HEK293 (cell line): Measurements from ENCODE around the gene ZBED6.

Experiments used
- BCL11A ChIP-seq: fragments of 450-650 bp; formaldehyde crosslinking; IDR thresholded peaks from 2 replicates; pipeline ENCODE4 v1.5.1; 2016; ENCODE audit warnings: low read depth, missing biosample characterization, missing genetic modification characterization
- EGR2 ChIP-seq: fragments of 450-650 bp; formaldehyde crosslinking; IDR thresholded peaks from 2 replicates; pipeline ENCODE4 v1.5.1; 2016; ENCODE audit warnings: low read depth, missing biosample characterization, missing genetic modification characterization
- GLI4 ChIP-seq: fragments of 450-650 bp; formaldehyde crosslinking; IDR thresholded peaks from 2 replicates; pipeline ENCODE4 v1.5.1; 2016; ENCODE audit warnings: missing biosample characterization, missing genetic modification characterization
- GLIS2 ChIP-seq: fragments of 450-650 bp; formaldehyde crosslinking; IDR thresholded peaks from 2 replicates; pipeline ENCODE4 v1.5.1; 2016; ENCODE audit warnings: missing biosample characterization, missing genetic modification characterization
- KLF1 ChIP-seq: fragments of 450-650 bp; formaldehyde crosslinking; IDR thresholded peaks from 2 replicates; pipeline ENCODE4 v1.5.1; 2016; ENCODE audit warnings: missing biosample characterization, missing genetic modification characterization
- MEIS1 ChIP-seq: sonication (generic); formaldehyde crosslinking; IDR thresholded peaks from 2 replicates; pipeline ENCODE4 v1.8.1; 2022; ENCODE audit warnings: missing genetic modification reagents, mild to moderate bottlenecking, borderline replicate concordance
- ZBTB17 ChIP-seq: fragments of 450-650 bp; formaldehyde crosslinking; IDR thresholded peaks from 2 replicates; pipeline ENCODE4 v1.5.1; 2016; ENCODE audit warnings: missing biosample characterization, missing genetic modification characterization
- ZBTB21 ChIP-seq: fragments of 450-650 bp; formaldehyde crosslinking; IDR thresholded peaks from 2 replicates; pipeline ENCODE4 v1.5.1; 2017; ENCODE audit warnings: missing biosample characterization, missing genetic modification characterization
- ZBTB48 ChIP-seq: fragments of 450-650 bp; formaldehyde crosslinking; IDR thresholded peaks from 2 replicates; pipeline ENCODE4 v1.5.1; 2016; ENCODE audit warnings: missing biosample characterization, missing genetic modification characterization
- ZBTB6 ChIP-seq: fragments of 450-650 bp; formaldehyde crosslinking; IDR thresholded peaks from 2 replicates; pipeline ENCODE4 v1.5.1; 2017; ENCODE audit warnings: missing biosample characterization, missing genetic modification characterization
- ZBTB8A ChIP-seq: fragments of 450-650 bp; formaldehyde crosslinking; IDR thresholded peaks from 2 replicates; pipeline ENCODE4 v1.5.1; 2016; ENCODE audit warnings: missing biosample characterization, missing genetic modification characterization
- ZFP69B ChIP-seq: fragments of 450-650 bp; formaldehyde crosslinking; IDR thresholded peaks from 2 replicates; pipeline ENCODE4 v1.5.1; 2016; ENCODE audit warnings: missing biosample characterization, missing genetic modification characterization
- ZNF112 ChIP-seq: fragments of 450-650 bp; formaldehyde crosslinking; IDR thresholded peaks from 2 replicates; pipeline ENCODE4 v1.5.0; 2017; ENCODE audit warnings: missing biosample characterization, missing genetic modification characterization
- ZNF221 ChIP-seq: fragments of 450-650 bp; formaldehyde crosslinking; IDR thresholded peaks from 2 replicates; pipeline ENCODE4 v1.5.1; 2017; ENCODE audit warnings: missing biosample characterization, missing genetic modification characterization, borderline replicate concordance
- ZNF248 ChIP-seq: fragments of 450-650 bp; formaldehyde crosslinking; IDR thresholded peaks from 2 replicates; pipeline ENCODE4 v1.5.1; 2017; ENCODE audit warnings: missing biosample characterization, missing genetic modification characterization
- ZNF274 ChIP-seq, 2 experiments: fragments of 200-500 bp in 1 of 2; fragments of 450-650 bp in 1 of 2; sonication (Bioruptor generic) in 1 of 2; formaldehyde crosslinking in 1 of 2; IDR thresholded peaks; 2 replicates each; pipeline versions ENCODE4 v1.5.1 to v1.6.1; 2014 to 2016; ENCODE audit warnings: borderline replicate concordance in 1 of 2, inconsistent platforms in 1 of 2, low read length in 1 of 2, missing biosample characterization in 1 of 2, missing genetic modification characterization in 1 of 2
- ZNF354C ChIP-seq: fragments of 450-650 bp; formaldehyde crosslinking; IDR thresholded peaks from 2 replicates; pipeline ENCODE4 v1.5.1; 2016; ENCODE audit warnings: missing biosample characterization, missing genetic modification characterization, low read depth, borderline replicate concordance
- ZNF48 ChIP-seq: fragments of 450-650 bp; formaldehyde crosslinking; IDR thresholded peaks from 2 replicates; pipeline ENCODE4 v1.5.1; 2016; ENCODE audit warnings: missing biosample characterization, missing genetic modification characterization
- ZNF513 ChIP-seq: fragments of 450-650 bp; IDR thresholded peaks from 2 replicates; pipeline ENCODE4 v1.5.1; 2018; ENCODE audit warnings: missing biosample characterization, missing genetic modification characterization
- ZNF549 ChIP-seq: fragments of 450-650 bp; IDR thresholded peaks from 2 replicates; pipeline ENCODE4 v1.5.1; 2018; ENCODE audit warnings: missing biosample characterization, missing genetic modification characterization, mild to moderate bottlenecking, inconsistent platforms, moderate library complexity
- ZNF629 ChIP-seq: fragments of 450-650 bp; formaldehyde crosslinking; IDR thresholded peaks from 2 replicates; pipeline ENCODE4 v1.5.1; 2017; ENCODE audit warnings: missing biosample characterization, missing genetic modification characterization
- ZNF660 ChIP-seq: fragments of 450-650 bp; IDR thresholded peaks from 2 replicates; pipeline ENCODE4 v1.5.1; 2018; ENCODE audit warnings: missing biosample characterization, mild to moderate bottlenecking, missing genetic modification characterization
- ZNF677 ChIP-seq: fragments of 450-650 bp; IDR thresholded peaks from 2 replicates; pipeline ENCODE4 v1.5.0; 2018; ENCODE audit warnings: missing biosample characterization, mild to moderate bottlenecking, missing genetic modification characterization, moderate library complexity
- ZNF707 ChIP-seq: fragments of 450-650 bp; formaldehyde crosslinking; IDR thresholded peaks from 2 replicates; pipeline ENCODE4 v1.5.1; 2016; ENCODE audit warnings: missing biosample characterization, missing genetic modification characterization
- ZNF837 ChIP-seq: fragments of 450-650 bp; formaldehyde crosslinking; IDR thresholded peaks from 2 replicates; pipeline ENCODE4 v1.5.1; 2016; ENCODE audit warnings: missing biosample characterization, missing genetic modification characterization
- ZSCAN16 ChIP-seq: fragments of 450-650 bp; formaldehyde crosslinking; IDR thresholded peaks from 2 replicates; pipeline ENCODE4 v1.5.1; 2016; ENCODE audit warnings: missing biosample characterization, missing genetic modification characterization
- TF ChIP-seq, protein P1 (sequence below): fragments of 450-650 bp; formaldehyde crosslinking; IDR thresholded peaks from 2 replicates; pipeline ENCODE4 v1.5.1; 2016; ENCODE audit warnings: missing biosample characterization, missing genetic modification characterization
- TF ChIP-seq, protein P2 (sequence below): fragments of 450-650 bp; formaldehyde crosslinking; IDR thresholded peaks from 2 replicates; pipeline ENCODE4 v1.5.1; 2016; ENCODE audit warnings: missing biosample characterization, missing genetic modification characterization
- TF ChIP-seq, protein P3 (sequence below): fragments of 450-650 bp; formaldehyde crosslinking; IDR thresholded peaks from 2 replicates; pipeline ENCODE4 v1.5.1; 2016; ENCODE audit warnings: missing biosample characterization, missing genetic modification characterization, borderline replicate concordance

ZBED6 gene

GRCh38 chr1:203795441-203796235 is at the start of gene ZBED6, which contains the start of gene ZC3H11A (continued):
- TF ChIP-seq ZBTB21 (tag by site-specific recombination) = peak; percentile 38
- TF ChIP-seq ZBTB48 (tag by site-specific recombination) = no peak
- TF ChIP-seq, protein P1, sequence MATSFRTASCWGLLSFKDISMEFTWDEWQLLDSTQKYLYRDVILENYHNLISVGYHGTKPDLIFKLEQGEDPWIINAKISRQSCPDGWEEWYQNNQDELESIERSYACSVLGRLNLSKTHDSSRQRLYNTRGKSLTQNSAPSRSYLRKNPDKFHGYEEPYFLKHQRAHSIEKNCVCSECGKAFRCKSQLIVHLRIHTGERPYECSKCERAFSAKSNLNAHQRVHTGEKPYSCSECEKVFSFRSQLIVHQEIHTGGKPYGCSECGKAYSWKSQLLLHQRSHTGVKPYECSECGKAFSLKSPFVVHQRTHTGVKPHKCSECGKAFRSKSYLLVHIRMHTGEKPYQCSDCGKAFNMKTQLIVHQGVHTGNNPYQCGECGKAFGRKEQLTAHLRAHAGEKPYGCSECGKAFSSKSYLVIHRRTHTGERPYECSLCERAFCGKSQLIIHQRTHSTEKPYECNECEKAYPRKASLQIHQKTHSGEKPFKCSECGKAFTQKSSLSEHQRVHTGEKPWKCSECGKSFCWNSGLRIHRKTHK (tag by site-specific recombination) = no peak
- no peak for TF ChIP-seq ZNF48
- TF ChIP-seq GLI4 (tag by site-specific recombination) = no peak
- TF ChIP-seq ZBTB6 (tag by site-specific recombination) = no peak; the same call in 1 of the 2 replicates
- TF ChIP-seq ZSCAN16 (tag by site-specific recombination) = no peak
- TF ChIP-seq ZNF354C = no peak
- TF ChIP-seq ZNF629 (tag by site-specific recombination) = peak; percentile 87
- no peak for TF ChIP-seq BCL11A (tag by site-specific recombination)
- no peak for TF ChIP-seq ZNF513 (tag by site-specific recombination)
- peak; percentile 48; the same call in 1 of the 2 replicates for TF ChIP-seq ZBTB8A (tag by site-specific recombination)
- TF ChIP-seq, protein P2, sequence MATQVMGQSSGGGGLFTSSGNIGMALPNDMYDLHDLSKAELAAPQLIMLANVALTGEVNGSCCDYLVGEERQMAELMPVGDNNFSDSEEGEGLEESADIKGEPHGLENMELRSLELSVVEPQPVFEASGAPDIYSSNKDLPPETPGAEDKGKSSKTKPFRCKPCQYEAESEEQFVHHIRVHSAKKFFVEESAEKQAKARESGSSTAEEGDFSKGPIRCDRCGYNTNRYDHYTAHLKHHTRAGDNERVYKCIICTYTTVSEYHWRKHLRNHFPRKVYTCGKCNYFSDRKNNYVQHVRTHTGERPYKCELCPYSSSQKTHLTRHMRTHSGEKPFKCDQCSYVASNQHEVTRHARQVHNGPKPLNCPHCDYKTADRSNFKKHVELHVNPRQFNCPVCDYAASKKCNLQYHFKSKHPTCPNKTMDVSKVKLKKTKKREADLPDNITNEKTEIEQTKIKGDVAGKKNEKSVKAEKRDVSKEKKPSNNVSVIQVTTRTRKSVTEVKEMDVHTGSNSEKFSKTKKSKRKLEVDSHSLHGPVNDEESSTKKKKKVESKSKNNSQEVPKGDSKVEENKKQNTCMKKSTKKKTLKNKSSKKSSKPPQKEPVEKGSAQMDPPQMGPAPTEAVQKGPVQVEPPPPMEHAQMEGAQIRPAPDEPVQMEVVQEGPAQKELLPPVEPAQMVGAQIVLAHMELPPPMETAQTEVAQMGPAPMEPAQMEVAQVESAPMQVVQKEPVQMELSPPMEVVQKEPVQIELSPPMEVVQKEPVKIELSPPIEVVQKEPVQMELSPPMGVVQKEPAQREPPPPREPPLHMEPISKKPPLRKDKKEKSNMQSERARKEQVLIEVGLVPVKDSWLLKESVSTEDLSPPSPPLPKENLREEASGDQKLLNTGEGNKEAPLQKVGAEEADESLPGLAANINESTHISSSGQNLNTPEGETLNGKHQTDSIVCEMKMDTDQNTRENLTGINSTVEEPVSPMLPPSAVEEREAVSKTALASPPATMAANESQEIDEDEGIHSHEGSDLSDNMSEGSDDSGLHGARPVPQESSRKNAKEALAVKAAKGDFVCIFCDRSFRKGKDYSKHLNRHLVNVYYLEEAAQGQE = no peak
- 0 out of 2 replicates have a peak, but pooled peaks have one; percentile 56 for TF ChIP-seq ZNF660
- peak; percentile 49 for TF ChIP-seq ZFP69B (tag by site-specific recombination)
- TF ChIP-seq GLIS2 (tag by site-specific recombination) = peak; percentile 31; the same call in 1 of the 2 replicates
- no peak for TF ChIP-seq ZNF221 (tag by site-specific recombination)
- no peak for TF ChIP-seq ZNF248 (tag by site-specific recombination)
- TF ChIP-seq ZNF707 = no peak
- TF ChIP-seq ZBTB17 = peak; percentile 89
- TF ChIP-seq KLF1 (tag by site-specific recombination) = peak; percentile 75
- no peak for TF ChIP-seq ZNF677 (tag by site-specific recombination)
- TF ChIP-seq, protein P3, sequence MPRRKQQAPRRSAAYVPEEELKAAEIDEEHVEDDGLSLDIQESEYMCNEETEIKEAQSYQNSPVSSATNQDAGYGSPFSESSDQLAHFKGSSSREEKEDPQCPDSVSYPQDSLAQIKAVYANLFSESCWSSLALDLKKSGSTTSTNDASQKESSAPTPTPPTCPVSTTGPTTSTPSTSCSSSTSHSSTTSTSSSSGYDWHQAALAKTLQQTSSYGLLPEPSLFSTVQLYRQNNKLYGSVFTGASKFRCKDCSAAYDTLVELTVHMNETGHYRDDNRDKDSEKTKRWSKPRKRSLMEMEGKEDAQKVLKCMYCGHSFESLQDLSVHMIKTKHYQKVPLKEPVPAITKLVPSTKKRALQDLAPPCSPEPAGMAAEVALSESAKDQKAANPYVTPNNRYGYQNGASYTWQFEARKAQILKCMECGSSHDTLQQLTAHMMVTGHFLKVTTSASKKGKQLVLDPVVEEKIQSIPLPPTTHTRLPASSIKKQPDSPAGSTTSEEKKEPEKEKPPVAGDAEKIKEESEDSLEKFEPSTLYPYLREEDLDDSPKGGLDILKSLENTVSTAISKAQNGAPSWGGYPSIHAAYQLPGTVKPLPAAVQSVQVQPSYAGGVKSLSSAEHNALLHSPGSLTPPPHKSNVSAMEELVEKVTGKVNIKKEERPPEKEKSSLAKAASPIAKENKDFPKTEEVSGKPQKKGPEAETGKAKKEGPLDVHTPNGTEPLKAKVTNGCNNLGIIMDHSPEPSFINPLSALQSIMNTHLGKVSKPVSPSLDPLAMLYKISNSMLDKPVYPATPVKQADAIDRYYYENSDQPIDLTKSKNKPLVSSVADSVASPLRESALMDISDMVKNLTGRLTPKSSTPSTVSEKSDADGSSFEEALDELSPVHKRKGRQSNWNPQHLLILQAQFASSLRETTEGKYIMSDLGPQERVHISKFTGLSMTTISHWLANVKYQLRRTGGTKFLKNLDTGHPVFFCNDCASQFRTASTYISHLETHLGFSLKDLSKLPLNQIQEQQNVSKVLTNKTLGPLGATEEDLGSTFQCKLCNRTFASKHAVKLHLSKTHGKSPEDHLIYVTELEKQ (tag by site-specific recombination) = no peak
- no peak for TF ChIP-seq ZNF112 (tag by site-specific recombination)
- no peak for TF ChIP-seq MEIS1 (CRISPR knock-in tag)
- TF ChIP-seq ZNF274 (IDR thresholded peaks at IDR 0.05; ENCODE audit: low read length) = no peak
- TF ChIP-seq ZNF274 (tag by site-specific recombination; IDR thresholded peaks at IDR 0.05; ENCODE audit: borderline replicate concordance) = no peak
- TF ChIP-seq ZNF837 (tag by site-specific recombination) = no peak
- TF ChIP-seq ZNF549 = no peak
- no peak for TF ChIP-seq EGR2 (tag by site-specific recombination)
